Measurements from ENCODE around the gene BCAS3.
"Not testable (repeated sequence)": the region's sequence is repeated elsewhere in the genome, so short reads cannot be mapped to it uniquely, and the experiment has no call there.

BCAS3 gene

GRCh38 chr17:61225178-61225882 is 547.7 kb downstream of the BCAS3 start:
- no peak for DNase-seq (ENCODE audit: low read depth)

DNA sequence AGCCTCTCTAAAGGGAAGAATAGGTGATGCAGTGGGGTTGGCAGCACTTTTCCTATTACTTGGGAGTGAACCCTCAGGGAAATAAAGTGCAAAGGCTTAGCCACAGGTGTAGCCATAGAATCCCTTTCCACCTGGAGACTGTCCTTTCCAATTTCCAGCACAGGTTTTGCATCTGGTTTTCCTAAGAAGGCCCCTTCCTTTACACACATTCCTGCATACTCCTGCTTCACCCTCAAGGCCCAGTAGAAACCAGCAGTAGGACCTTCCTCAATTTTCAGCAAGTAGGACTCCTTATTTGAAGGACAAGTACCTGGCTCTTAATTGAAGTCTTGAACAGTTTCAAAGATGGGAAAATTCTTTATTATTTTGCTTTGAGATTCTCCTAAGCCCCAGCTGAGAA is 550.2 kb downstream of the BCAS3 start:
- no peak for DNase-seq (ENCODE audit: low read depth)

DNA sequence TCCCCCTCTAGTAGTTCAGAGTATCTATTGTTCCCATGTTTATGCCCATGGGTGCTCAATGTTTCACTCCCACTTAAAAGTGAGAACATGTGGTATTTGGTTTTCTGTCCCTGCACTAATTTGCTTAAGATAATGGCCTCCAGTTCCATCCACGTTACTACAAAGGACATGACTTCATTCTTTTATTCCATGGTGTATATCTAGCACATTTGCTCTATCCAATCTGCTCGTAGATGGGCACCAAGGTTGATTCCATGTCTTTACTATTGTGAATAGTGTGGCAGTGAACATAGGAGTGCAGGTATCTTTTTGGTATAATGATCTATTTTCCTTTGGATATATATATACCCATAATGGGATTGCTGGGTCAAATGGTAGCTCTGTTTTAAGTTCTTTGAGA is 552.8 kb downstream of the BCAS3 start:
- DNase-seq (ENCODE audit: low read depth), result no peak

GRCh38 chr17:61230972-61231820 is 553.5 kb downstream of the BCAS3 start:
- no peak for DNase-seq (ENCODE audit: low read depth)

DNA sequence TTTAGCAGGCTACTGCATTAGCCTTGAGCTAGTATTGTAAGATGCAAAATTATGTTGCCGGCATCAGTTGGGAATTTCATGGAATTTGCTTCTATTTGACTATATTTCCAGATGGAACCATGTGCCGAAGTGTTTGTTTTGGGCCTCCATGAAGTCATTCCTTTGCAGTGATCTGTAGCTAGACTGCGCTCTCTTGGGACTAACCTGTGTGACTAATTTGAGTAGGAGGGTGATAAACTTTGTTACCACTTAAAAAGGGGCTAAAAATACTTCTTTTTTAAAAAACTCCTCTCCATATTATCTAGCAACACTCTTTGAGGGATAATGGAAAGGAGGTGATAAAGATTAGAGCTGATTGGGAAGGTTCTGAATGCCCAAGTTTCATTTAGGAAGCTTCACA is 555.2 kb downstream of the BCAS3 start:
- no peak for DNase-seq (ENCODE audit: low read depth)

DNA sequence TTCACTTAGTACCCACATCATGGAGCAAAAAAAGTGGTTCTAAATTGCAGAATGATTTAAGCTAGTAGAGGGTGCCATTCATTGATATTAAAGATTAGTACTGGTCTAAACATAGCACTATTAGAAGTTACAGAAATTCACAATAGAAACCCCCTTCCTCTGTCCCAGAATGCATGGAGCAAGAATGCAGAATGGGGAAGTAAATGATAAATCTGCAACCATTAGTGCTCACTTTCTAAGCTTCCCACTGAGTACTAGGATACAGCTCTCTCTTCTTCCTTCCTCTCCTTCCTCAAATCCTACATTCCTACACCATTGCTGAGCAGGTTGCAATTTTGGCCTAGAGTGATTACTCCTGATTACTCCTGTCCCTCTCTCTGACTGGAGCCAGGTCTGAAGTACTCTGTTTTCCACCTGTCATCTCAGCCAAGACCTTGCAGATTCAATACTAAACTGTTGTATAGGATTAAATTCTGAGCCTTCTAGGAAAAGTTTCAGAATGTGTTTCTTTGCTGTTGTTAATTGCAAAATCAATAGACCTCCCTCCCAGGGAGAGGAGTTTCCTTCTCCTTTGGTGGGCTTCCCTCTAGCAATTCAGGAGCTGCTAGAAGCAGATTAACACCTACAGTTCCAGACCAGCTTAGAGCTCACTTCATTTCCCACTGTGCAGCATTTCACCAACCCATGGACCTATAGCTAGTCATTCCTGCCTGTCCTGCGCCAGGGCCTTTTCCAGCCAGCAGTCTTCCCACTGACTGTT is 556.5 kb downstream of the BCAS3 start:
- DNase-seq (ENCODE audit: low read depth), result no peak

GRCh38 chr17:61235001-61235826 is 557.6 kb downstream of the BCAS3 start:
- no peak for DNase-seq (ENCODE audit: low read depth)

GRCh38 chr17:61235827-61236197 is 558.2 kb downstream of the BCAS3 start:
- no peak for DNase-seq (ENCODE audit: low read depth)

GRCh38 chr17:61237275-61237674 is 559.6 kb downstream of the BCAS3 start:
- no peak for DNase-seq (ENCODE audit: low read depth)

DNA sequence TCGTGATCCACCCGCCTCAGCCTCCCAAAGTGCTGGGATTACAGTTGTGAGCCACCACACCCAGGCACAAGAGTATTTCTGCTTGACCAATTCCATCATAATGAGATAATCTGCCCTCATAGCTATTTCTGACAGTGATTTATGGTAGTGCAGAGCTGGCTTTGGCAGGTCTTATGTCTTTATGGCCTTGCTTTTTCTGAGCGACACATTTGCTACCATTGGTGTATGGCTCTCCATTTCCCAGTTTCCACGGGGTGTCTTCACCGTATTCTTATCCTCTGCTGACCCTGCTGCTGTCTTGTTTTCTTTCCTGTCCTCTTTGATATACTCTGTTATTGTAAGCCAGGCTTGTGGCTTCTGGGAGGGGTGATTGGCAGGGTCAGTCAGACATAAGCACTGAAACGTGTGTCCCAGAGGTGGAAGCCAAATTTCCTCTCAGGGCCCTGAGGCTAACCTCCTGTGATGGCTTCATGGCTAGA is 560.8 kb downstream of the BCAS3 start:
- DNase-seq (ENCODE audit: low read depth), result no peak

- no peak for DNase-seq (ENCODE audit: low read depth)
Measured at GRCh38 chr17:61239327-61239726, 561.7 kb downstream of the BCAS3 start.

- DNase-seq (ENCODE audit: low read depth), result no peak
Measured at GRCh38 chr17:61239953-61240352, 562.3 kb downstream of the BCAS3 start.

- no peak for DNase-seq (ENCODE audit: low read depth)
Measured at GRCh38 chr17:61240851-61241468, 563.3 kb downstream of the BCAS3 start.

DNA sequence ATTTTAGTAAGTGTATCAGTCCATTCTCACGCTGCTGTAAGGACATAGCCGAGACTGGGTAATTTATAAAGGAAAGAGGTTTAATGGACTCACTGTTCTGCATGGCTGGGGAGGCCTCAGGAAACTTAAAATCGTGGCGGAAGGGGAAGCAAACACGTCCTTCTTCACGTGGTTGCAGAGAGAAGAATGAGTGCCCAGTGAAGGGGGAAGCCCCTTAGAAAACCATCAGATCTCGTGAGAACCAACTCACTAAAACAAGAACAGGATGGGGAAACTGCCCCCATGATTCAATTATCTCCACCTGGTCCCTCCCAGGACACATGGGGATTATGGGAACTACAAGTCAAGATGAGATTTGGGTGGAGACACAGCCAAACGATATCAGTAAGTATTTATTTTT is 567.3 kb downstream of the BCAS3 start:
- DNase-seq (ENCODE audit: low read depth), result not testable (repeated sequence)

DNA sequence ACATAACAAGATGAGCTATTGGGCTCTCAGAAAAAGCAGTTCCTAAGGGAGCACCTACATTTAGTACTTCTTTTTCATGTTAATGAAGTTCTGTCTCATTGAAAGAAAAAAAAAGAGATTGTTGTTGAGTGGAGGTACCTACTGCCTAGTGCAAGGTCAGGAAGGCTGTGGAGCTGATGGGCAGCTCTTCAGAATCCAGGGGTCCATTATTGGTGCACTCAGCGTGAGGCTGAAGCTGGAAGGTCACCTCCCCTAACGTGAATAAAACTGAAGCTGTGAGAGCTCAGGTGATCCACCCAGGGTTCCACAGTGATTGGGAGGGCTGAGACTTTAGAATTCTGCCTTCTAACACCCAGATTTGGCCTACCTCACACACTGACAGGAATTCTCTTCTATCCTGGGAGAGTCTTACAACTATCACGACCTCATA is 568.1 kb downstream of the BCAS3 start:
- no peak for DNase-seq (ENCODE audit: low read depth)

DNA sequence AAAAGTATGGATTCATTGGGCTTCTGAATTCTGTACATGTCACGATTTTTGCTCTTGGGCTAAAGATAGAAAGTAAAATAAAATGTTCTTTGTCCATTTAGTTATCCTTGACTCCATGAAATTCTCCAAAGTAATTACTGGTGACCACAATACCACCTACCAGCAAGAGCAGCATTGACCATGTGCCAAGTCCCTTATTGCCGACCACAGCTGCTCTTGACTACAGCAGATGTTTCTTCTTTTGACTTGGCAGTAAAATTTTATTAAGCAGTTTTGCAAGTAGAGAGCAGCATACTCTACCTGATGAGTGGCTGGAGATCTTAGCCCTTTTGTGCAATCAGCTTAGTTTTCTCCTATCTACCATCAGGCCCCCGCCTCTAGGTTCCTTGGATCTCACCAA is 569.8 kb downstream of the BCAS3 start:
- no peak for DNase-seq (ENCODE audit: low read depth)

DNA sequence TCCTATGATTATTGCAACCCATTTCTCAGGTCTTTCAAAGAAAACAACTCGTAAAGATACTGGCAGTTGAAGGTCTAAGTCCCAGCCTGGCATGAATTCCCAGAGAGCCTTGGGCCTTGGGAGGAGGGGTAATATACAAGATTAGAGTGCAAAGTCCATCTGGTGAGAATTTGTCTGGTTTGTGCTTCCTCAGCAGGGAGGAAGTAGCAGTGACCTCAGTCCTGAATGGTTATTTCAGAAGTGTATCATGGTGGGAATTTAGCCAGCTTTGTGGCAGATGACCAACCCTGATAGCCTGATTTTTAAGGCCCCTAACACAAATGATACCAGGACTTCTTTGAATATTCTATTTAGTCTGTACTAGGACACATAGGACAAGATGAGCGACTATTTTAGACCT is 570.7 kb downstream of the BCAS3 start:
- no peak for DNase-seq (ENCODE audit: low read depth)

GRCh38 chr17:61249649-61250299 is 572.1 kb downstream of the BCAS3 start:
- DNase-seq (ENCODE audit: low read depth), result no peak

- DNase-seq (ENCODE audit: low read depth), result no peak
Measured at GRCh38 chr17:61250335-61250890, 572.8 kb downstream of the BCAS3 start.
